CD14-positive monocyte (primary cell): ENCODE data around the gene NOP56. TPM values are rescaled to one million over a fixed set of nuclear protein-coding genes. Genes with fewer than 3 reads are reported as not detected.
A peak's percentile ranks its signal among the peaks of the same experiment; 100 is the strongest.

Source experiments
- DNase-seq, 3 donors: peaks; one replicate each; pipeline ENCODE4 v3.0.0-alpha.2; 2011 to 2022
- H2AFZ ChIP-seq: 2 replicates; pipeline ENCODE4 v1.6.0; 2012; ENCODE audit warnings: mild to moderate bottlenecking, low read depth, low read length, inconsistent platforms; ENCODE audit not compliant: insufficient read depth, poor library complexity, severe bottlenecking
- H3K27ac ChIP-seq, 2 donors: 1 replicate in 1 of 2; 2 replicates in 1 of 2; pipeline ENCODE4 v1.5.1; 2012 to 2013; ENCODE audit warnings: low read length in 2 of 2, control low read depth in 1 of 2, inconsistent platforms in 1 of 2, low read depth in 1 of 2, mild to moderate bottlenecking in 1 of 2
- H3K27me3 ChIP-seq, 2 donors: one replicate each; pipeline versions ENCODE4 v1.6.0 to v1.6.1; 2011 to 2013; ENCODE audit warnings: low read length in 2 of 2; ENCODE audit not compliant: control insufficient read depth in 2 of 2, insufficient read depth in 2 of 2
- H3K36me3 ChIP-seq, 2 donors: replicated peaks in 1 of 2; 1 replicate in 1 of 2; 2 replicates in 1 of 2; pipeline versions ENCODE4 v1.5.1 to v1.6.1; 2012 to 2013; ENCODE audit warnings: low read length in 2 of 2, control low read depth in 1 of 2, inconsistent platforms in 1 of 2, mild to moderate bottlenecking in 1 of 2; ENCODE audit not compliant: insufficient read depth in 2 of 2, control insufficient read depth in 1 of 2
- H3K4me1 ChIP-seq, 2 donors: 1 replicate in 1 of 2; 2 replicates in 1 of 2; pipeline versions ENCODE4 v1.5.1 to v1.6.1; 2012 to 2013; ENCODE audit warnings: low read length in 2 of 2, control low read depth in 1 of 2, inconsistent platforms in 1 of 2, mild to moderate bottlenecking in 1 of 2, moderate library complexity in 1 of 2; ENCODE audit not compliant: insufficient read depth in 2 of 2, control insufficient read depth in 1 of 2
- H3K4me2 ChIP-seq: replicated peaks from 2 replicates; pipeline ENCODE3; 2012; ENCODE audit warnings: low read length, moderate library complexity, mild to moderate bottlenecking; ENCODE audit not compliant: poor library complexity, severe bottlenecking; ENCODE audit errors: extremely low read depth
- H3K4me3 ChIP-seq, 3 experiments: fragments of 200-600 bp in 1 of 3; sonication (generic) in 1 of 3; replicated peaks in 1 of 3; 1 replicate in 2 of 3; 2 replicates in 1 of 3; pipeline ENCODE4 v1.5.1; 2011 to 2013; ENCODE audit warnings: low read length in 3 of 3, mild to moderate bottlenecking in 3 of 3, control low read depth in 2 of 3, low read depth in 2 of 3, inconsistent platforms in 1 of 3, moderate library complexity in 1 of 3
- H3K79me2 ChIP-seq: 2 replicates; pipeline ENCODE4 v1.6.0; 2012; ENCODE audit warnings: mild to moderate bottlenecking, control low read depth, inconsistent platforms, low read length, moderate library complexity; ENCODE audit not compliant: insufficient read depth
- H3K9ac ChIP-seq: 2 replicates; pipeline ENCODE4 v1.6.0; 2017; ENCODE audit warnings: low read length, mild to moderate bottlenecking; ENCODE audit not compliant: insufficient read depth, poor library complexity, severe bottlenecking
- H3K9me3 ChIP-seq, 2 donors: replicated peaks in 1 of 2; 1 replicate in 1 of 2; 2 replicates in 1 of 2; pipeline versions ENCODE4 v1.5.1 to v1.6.1; 2012 to 2013; ENCODE audit warnings: low read length in 2 of 2, control low read depth in 1 of 2; ENCODE audit not compliant: control insufficient read depth in 1 of 2, insufficient read depth in 1 of 2
- H4K20me1 ChIP-seq: 2 replicates; pipeline ENCODE4 v1.6.0; 2012; ENCODE audit warnings: mild to moderate bottlenecking, low read length, control low read depth, moderate library complexity; ENCODE audit not compliant: insufficient read depth
- H3K27ac Mint-ChIP-seq, 7 donors: one replicate each; pipeline ENCODE4 v1.8.0; 2020; ENCODE audit warnings: mild to moderate bottlenecking in 7 of 7, mixed read lengths in 7 of 7, moderate library complexity in 6 of 7, inconsistent platforms in 2 of 7
- H3K27me3 Mint-ChIP-seq, 3 donors: one replicate each; pipeline ENCODE4 v1.8.0; 2021 to 2022; ENCODE audit warnings: low read depth in 3 of 3, mild to moderate bottlenecking in 3 of 3, mixed read lengths in 3 of 3, moderate library complexity in 3 of 3, inconsistent platforms in 1 of 3
- H3K36me3 Mint-ChIP-seq, 2 donors: one replicate each; pipeline ENCODE4 v1.8.0; 2020; ENCODE audit warnings: mixed read lengths in 2 of 2, inconsistent platforms in 1 of 2, mild to moderate bottlenecking in 1 of 2
- H3K4me1 Mint-ChIP-seq: one replicate; pipeline ENCODE4 v1.8.0; 2020; ENCODE audit warnings: mild to moderate bottlenecking, mixed read lengths
- H3K4me3 Mint-ChIP-seq, 2 donors: one replicate each; pipeline ENCODE4 v1.8.0; 2020; ENCODE audit warnings: mild to moderate bottlenecking in 2 of 2, mixed read lengths in 2 of 2, moderate library complexity in 1 of 2
- H3K9me3 Mint-ChIP-seq, 7 donors: one replicate each; pipeline ENCODE4 v1.8.0; 2020 to 2022; ENCODE audit warnings: mixed read lengths in 7 of 7, mild to moderate bottlenecking in 6 of 7, moderate library complexity in 6 of 7, inconsistent platforms in 2 of 7
- WGBS: methylation state at CpG from one replicate; pipeline ENCODE4 v1.1.5; 2013; ENCODE audit warnings: missing lambda C conversion rate; ENCODE audit not compliant: insufficient coverage; 5-methylcytosine and 5-hydroxymethylcytosine counted together
- intact Hi-C, 2 donors: fragments of 100-400 bp; cut with micrococcal nuclease; formaldehyde crosslinking; loops; one replicate each; pipeline versions ENCODE4 v1.15.0 to v1.15.1; 2023
- polyA plus RNA-seq, 3 donors: library from polyadenylated mRNA; depleted of rRNA in 1 of 3; unstranded in 2 of 3; stranded (reverse) in 1 of 3; fragments of 300-500 nt in 2 of 3; fragments of >200 nt in 1 of 3; fragmentation: Illumina TruSeq in 2 of 3; gene quantifications; 1 replicate in 2 of 3; 2 replicates in 1 of 3; pipeline ENCODE4 v1.2.3, GENCODE V29; 2012 to 2021
- TF ChIP-seq, protein P1 (sequence below): fragments of 200-600 bp; IDR thresholded peaks from one replicate; pipeline ENCODE4 v1.8.0; 2022; ENCODE audit warnings: antibody characterized with exemption, mild to moderate bottlenecking

The NOP56 gene
- polyA plus RNA-seq, 3 donors = 27.3 to 102 (median 33.1) TPM

DNA sequence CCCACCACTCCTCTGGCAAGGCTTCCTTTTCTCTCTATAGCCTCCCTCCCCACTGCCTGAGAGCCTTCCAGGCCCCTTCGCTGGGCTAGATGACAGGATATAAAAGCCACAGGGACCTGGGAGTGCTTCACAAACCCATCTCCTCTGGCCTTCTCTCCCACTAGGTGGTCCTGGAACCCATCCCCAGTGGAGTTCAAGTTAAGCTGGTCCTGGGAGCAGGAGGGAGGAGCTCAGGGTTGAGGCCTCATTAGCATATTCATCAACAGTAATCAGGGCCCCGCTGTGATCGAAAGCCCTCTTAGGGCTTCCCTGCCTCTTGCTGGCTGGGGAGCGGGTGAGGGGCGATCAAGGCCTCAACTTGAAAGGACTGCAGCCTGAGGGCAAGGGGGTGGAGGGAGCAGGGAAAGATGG lies 49.2 kb downstream of the NOP56 start:
- peaks cover 0 to 11% of the 10 kb centered on the region in 2 donors for H3K27me3 ChIP-seq
- H3K79me2 ChIP-seq = no peaks in the 10 kb centered on the region
- H3K27ac ChIP-seq = no peak overlapping the region
- no peak overlapping the region for H2AFZ ChIP-seq
- intact Hi-C loops = no loop called here
- no peaks in the 10 kb centered on the region for H3K4me1 ChIP-seq
- no peak for DNase-seq
- TF ChIP-seq, protein P1, sequence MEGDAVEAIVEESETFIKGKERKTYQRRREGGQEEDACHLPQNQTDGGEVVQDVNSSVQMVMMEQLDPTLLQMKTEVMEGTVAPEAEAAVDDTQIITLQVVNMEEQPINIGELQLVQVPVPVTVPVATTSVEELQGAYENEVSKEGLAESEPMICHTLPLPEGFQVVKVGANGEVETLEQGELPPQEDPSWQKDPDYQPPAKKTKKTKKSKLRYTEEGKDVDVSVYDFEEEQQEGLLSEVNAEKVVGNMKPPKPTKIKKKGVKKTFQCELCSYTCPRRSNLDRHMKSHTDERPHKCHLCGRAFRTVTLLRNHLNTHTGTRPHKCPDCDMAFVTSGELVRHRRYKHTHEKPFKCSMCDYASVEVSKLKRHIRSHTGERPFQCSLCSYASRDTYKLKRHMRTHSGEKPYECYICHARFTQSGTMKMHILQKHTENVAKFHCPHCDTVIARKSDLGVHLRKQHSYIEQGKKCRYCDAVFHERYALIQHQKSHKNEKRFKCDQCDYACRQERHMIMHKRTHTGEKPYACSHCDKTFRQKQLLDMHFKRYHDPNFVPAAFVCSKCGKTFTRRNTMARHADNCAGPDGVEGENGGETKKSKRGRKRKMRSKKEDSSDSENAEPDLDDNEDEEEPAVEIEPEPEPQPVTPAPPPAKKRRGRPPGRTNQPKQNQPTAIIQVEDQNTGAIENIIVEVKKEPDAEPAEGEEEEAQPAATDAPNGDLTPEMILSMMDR = no peak
- no peaks in the 10 kb centered on the region for H4K20me1 ChIP-seq
- H3K36me3 ChIP-seq = no peaks in the 10 kb centered on the region
- H3K9ac ChIP-seq = no peak overlapping the region
- no peak overlapping the region for H3K4me2 ChIP-seq
- Mint-ChIP-seq H3K4me1 (no peaks in the 10 kb centered on the region), H3K27me3 (peaks cover 11 to 30% (median 25%) of the 10 kb centered on the region in 3 donors), H3K4me3 (no peak overlapping the region), H3K36me3 (no peaks in the 10 kb centered on the region), H3K9me3 (peaks cover 0 to 10% (median 6%) of the 10 kb centered on the region in 7 donors), H3K27ac (peak overlapping the region in 1 of 7 donors; percentile 45)
- H3K9me3 ChIP-seq = peaks cover 0 to 4% of the 10 kb centered on the region in 2 donors
- H3K4me3 ChIP-seq = no peak overlapping the region
- WGBS = 88% methylated on average over 3 of the region's 5 CpGs

DNA sequence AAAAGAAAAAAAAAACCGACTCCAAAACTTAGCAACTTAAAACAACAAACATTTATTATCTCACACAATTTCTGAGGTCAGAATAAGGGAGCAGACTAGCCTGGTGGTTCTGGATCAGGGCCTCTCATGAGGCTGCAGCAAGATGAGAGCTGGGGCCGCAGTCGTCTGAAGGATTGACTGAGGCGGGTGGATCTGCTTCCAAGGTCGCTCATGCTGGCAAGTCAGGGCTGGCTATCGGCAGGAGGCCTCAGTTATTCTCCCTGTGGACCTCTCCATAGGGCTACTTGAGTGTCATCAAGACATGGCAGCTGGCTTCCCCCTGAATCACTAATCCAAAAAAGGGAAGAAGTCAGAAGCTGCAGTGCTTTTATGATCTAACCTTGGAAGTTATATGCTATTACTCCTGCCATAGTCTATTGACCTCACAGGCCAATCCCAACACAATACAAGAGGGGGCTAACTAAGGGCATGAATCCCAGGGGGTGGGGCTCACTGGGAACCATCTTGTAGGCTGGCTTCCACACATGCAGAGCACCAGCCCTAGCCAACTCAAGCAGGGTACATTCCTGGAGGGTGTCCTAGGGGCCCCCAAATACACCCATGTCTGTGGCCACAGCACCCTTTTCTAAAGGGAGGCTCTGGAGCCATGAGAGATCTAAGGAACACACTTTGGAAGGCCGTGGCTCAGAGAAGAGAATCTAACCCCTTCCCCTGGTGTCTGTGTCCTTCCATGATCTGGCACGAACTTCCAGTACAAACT lies 51.5 kb downstream of the NOP56 start:
- H3K4me1 Mint-ChIP-seq = no peaks in the 10 kb centered on the region
- no peak overlapping the region for H3K4me3 Mint-ChIP-seq
- H4K20me1 ChIP-seq = no peaks in the 10 kb centered on the region
- H3K27me3 Mint-ChIP-seq = peaks cover 8 to 16% (median 15%) of the 10 kb centered on the region in 3 donors
- H3K9me3 ChIP-seq = peaks cover 0 to 4% of the 10 kb centered on the region in 2 donors
- WGBS = 98% methylated on average over 7 of the region's 8 CpGs
- DNase-seq = no peak
- H3K4me1 ChIP-seq = no peaks in the 10 kb centered on the region
- intact Hi-C loops = no loop called here
- no peaks in the 10 kb centered on the region for H3K36me3 ChIP-seq
- H3K4me3 ChIP-seq = no peak overlapping the region
- no peaks in the 10 kb centered on the region for H3K36me3 Mint-ChIP-seq
- TF ChIP-seq, protein P1 = no peak
- peaks cover 0 to 10% (median 6%) of the 10 kb centered on the region in 7 donors for H3K9me3 Mint-ChIP-seq
- no peak overlapping the region for H3K4me2 ChIP-seq
- H2AFZ ChIP-seq = no peak overlapping the region
- H3K27ac Mint-ChIP-seq = no peak overlapping the region
- no peak overlapping the region for H3K9ac ChIP-seq
- peaks cover 0 to 3% of the 10 kb centered on the region in 2 donors for H3K27me3 ChIP-seq
- no peaks in the 10 kb centered on the region for H3K79me2 ChIP-seq
- H3K27ac ChIP-seq = no peak overlapping the region
